ENCODE results near the gene UBXN1.
"Not testable (repeated sequence)": the region's sequence is repeated elsewhere in the genome, so short reads cannot be mapped to it uniquely, and the experiment has no call there.

UBXN1 gene

DNA sequence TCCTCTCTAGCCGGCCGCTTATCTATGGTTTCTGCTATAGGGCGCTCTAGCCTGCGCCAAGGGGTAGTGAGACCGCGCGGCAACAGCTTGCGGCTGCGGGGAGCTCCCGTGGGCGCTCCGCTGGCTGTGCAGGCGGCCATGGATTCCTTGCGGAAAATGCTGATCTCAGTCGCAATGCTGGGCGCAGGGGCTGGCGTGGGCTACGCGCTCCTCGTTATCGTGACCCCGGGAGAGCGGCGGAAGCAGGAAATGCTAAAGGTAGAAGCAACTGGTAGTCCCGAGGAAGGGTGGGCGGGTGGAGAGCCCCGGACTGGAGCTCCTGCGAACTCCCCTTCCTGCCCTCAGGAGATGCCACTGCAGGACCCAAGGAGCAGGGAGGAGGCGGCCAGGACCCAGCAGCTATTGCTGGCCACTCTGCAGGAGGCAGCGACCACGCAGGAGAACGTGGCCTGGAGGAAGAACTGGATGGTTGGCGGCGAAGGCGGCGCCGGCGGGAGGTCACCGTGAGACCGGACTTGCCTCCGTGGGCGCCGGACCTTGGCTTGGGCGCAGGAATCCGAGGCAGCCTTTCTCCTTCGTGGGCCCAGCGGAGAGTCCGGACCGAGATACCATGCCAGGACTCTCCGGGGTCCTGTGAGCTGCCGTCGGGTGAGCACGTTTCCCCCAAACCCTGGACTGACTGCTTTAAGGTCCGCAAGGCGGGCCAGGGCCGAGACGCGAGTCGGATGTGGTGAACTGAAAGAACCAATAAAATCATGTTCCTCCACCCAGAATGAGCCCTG lies 7.1 kb downstream of the UBXN1 start, which contains the start of the genes LBHD1 and UQCC3:
TSS of gene LBHD1 (minus strand) at position 660 of the 782 bp plus-strand sequence. CDS start 2,236 bp downstream, outside the sequence.
TSS of gene UQCC3 (plus strand) at position 66 of the 782 bp plus-strand sequence. CDS start at position 139, 73 bp downstream.
- DNase-seq (ENCODE audit: low spot score) = peak; percentile 76

DNA sequence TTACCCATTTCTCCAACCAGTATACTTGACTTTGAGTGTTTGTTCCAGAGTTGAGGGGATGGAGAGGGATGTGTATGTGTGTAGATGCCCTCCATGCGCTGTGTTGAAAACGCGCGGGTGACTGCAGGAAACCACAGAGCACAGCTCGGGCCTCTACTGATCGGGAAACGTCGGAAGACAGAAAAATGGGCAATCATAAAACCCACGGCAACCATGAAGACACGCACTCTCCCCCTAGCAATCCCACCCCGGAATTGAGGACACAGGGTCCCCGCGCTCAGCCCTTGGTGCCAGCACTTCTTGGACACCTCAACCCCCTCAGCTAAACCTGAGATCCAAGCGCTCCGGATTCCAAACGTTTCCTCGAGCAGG lies 7.7 kb downstream of the UBXN1 start:
- DNase-seq (ENCODE audit: low spot score) = no peak

DNA sequence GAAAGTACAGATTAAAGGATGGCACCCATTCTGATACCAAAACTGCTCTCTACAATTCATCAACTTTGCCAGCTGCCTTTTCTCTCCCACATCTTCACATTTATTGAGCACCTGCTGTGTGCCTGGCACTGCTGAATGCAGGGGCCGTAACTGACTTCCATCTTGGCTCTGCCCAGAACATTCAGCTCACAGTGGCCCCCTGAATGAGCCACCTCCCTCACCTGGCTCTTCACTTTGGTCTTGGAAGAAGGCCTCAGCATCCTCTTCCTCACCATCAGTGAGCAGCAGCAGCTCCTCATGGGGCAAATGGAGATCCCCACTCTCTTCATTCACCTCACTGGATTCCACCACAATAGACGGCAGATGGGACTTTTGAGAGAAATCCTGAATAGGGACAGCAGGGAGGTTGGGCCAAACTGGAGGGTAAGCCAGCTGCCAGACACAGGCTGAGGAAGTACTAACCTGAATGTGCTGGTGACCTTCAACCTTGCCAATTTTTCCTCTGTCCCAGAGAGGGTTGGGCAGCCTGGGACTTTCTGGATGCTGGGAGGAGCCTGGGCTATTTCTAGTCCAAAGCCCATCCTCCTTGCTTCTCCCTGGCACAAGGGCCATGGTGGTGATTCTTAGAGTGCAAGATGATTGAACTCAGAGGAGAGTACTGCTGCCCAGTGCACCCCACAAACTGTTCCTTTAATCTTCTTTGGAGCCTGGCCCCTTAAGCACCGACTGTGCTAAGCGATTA lies 9.3 kb downstream of the UBXN1 start:
- no peak for DNase-seq (ENCODE audit: low spot score)

DNA sequence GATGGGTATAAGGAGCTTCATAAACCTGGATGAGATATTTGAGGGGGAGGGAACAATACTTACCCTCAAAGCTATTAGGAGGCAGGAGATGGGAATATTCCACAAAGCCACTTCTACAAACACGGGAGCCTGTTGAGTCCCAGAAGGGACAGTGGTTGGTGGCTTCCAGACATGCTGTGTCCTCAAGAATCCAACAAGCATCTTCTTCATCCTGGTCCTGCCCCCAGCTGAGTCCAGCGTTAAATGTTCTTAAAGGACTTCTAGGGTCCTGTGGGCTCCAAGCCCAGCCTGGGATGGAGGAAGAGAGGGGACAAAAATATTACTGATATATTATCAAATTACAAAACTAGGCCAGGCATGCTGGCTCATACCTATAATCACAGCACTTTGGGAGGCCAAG lies 11.4 kb downstream of the UBXN1 start:
- no peak for DNase-seq (ENCODE audit: low spot score)

DNA sequence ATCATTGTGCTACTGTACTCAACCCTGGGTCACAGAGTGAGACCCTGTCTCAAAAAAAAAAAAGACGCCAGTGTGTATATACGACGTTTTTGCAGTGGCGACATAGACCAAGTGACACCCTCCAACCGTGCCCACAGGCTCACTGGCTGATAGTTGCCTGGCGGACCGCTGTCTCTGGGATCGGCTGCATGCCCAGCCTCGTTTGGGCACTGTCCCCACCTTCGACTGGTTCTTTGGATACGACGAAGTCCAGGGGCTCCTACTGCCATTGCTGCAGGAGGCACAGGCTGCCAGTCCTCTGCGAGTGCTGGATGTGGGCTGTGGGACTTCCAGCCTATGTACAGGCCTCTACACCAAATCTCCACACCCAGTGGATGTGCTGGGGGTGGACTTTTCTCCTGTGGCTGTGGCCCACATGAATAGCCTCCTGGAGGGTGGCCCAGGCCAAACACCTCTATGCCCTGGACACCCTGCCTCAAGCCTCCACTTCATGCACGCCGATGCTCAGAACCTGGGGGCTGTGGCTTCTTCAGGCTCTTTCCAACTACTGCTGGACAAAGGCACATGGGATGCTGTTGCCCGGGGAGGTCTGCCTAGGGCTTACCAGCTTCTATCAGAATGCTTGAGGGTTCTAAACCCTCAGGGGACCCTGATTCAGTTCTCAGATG lies 12.5 kb downstream of the UBXN1 start:
- no peak for DNase-seq (ENCODE audit: low spot score)

DNA sequence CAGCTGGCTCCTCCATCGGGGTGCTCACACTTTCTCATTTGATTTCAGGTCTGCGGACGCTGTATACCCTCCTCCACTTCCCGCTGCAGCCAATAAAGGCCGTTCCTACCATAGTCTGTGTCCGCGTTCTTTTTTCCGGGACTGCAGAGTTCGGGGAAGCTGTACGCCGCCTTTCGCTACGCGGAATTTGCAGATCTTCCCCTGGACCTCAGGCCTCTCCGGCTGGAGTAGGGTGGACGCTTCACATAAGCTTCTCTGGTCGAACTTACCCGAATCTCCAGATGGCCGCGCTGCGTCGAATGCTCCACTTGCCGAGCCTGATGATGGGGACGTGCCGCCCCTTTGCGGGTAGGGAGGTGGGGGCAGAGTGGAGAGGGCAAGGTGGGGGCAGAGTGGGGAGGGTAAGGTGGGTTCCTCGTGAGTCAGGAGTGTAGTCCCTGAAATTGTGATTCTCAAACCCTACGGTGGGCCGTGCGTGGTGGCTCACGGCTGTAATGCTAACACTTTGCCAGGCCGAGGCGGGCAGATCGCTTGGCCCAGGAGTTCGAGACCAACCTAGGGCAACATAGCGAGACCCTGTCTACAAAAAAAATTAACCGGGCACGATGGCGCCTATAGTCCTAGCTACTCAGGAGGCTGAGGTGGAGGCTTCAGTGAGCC lies 13.1 kb downstream of the UBXN1 start:
- peak; percentile 38 for DNase-seq (ENCODE audit: low spot score)

GRCh38 chr11:62665075-62665598 lies 13.7 kb downstream of the UBXN1 start, which contains the start of the genes C11orf98 and CSKMT:
Gene C11orf98 (minus strand): TSS chr11:62665210. CDS start chr11:62665169, 41 bp downstream.
Gene CSKMT (plus strand): TSS chr11:62665312. CDS start chr11:62665880, 568 bp downstream.
- DNase-seq (ENCODE audit: low spot score) = peak; percentile 97

GRCh38 chr11:62664405-62665074 lies 14.3 kb downstream of the UBXN1 start:
- peak; percentile 75 for DNase-seq (ENCODE audit: low spot score)

DNA sequence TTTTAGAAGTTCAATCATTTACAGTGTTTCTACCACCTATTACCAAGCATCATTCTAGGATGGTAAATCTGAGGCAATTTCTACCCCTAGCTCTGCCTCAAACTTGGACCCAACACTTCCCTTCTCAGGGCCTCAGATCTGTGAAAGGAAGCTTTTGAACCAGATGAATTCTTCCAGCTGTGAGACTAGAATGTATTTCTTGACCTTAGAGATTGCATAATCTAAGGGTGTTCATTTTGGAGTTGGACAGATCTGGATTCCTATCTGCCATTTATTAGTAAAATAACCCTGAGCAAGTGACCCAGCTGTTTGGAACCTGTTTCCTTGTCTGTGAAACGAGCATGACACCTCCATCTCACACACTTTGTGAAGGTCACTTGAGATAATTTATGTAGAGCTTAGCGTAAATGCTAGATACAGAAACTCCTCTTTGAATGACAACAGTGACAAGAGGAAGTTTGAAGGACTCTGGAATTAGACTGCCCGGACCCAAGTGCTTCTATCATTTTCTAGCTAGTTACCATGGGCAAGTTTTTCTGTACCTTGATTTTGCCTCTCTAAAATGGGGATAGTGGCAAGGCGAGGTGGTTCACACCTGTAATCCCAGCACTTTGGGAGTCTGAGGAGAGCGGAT lies 22.0 kb downstream of the UBXN1 start:
- no peak for DNase-seq (ENCODE audit: low spot score)

- DNase-seq (ENCODE audit: low spot score) = no peak
These were observed 24.6 kb downstream of the UBXN1 start for GRCh38 chr11:62654297-62654696.

DNA sequence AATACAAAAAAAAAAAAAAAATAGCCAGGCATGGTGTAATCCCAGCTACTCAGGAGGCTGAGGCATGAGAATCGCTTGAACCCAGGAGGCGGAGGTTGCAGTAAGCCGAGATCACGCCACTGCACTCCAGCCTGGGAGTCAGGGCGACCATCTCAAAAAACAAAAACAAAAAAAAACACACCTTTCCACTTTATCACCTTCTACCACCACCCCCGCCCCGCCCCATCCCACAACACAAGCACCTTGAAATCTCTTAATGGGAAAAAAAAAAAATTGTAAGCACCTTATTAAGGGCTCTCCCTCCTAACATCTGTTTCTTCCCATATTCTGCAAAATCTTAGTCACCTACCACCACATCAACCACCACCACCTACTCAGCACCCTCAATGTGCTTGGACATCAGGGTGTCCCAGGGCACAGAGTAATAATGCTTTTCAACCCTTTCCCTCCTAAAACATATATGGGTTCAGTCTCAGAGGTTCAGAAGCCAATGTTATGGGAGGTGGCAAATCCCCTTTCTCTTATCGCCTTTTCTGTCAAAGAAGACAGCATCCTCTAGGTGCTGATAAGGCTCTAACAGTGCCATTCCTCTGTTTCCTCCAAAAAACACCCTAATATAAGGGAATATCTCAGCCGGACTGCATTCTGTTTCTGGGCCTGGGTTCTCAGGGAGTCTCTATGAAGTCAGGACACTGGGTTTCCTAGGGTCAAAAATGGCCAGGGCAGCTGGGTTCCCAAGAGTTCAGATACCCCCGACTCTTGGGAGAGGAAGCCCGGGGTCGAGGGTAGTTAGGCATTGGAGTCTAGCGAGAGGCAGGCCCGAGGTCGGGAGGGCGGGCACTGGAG lies 26.5 kb downstream of the UBXN1 start:
- DNase-seq (ENCODE audit: low spot score) = no peak

DNA sequence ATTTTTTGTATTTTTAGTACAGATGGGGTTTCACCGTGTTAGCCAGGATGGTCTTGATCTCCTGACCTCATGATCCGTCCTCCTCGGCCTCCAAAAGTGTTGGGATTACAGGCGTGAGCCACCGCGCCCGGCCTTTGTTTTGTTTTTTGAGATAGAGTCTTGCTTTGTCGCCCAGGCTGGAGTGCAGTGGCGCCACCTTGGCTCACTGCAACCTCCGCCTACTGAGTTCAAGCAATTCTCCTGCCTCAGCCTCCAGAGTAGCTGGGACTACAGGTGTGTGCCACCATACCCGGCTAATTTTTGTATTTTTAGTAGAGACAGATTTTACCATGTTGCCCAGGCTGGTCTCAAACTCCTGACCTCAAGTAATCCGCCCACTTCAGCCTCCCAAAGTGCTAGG lies 28.6 kb downstream of the UBXN1 start:
- not testable (repeated sequence) for DNase-seq (ENCODE audit: low spot score)

GRCh38 chr11:62649486-62649885 lies 29.4 kb downstream of the UBXN1 start:
- no peak for DNase-seq (ENCODE audit: low spot score)

DNA sequence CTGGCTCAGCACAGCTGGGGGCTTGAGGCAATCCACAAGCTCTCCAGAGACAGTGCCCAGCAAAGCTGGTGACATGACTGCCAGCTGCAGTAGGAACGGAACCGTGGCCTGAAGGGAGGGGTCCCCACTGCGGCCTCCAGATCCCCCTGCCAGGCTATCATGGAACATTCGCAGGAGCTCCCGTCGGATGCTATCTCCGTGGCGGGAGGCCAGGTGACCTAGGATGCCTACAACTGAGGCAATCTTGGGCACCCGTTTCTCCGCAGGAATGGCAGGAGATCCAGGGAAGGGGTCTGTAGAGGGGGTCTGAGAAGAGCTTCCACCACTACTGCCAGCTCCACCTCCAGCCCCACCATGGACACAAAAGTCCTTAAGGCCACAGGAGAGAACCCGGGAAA lies 29.9 kb downstream of the UBXN1 start:
- DNase-seq (ENCODE audit: low spot score) = no peak

DNA sequence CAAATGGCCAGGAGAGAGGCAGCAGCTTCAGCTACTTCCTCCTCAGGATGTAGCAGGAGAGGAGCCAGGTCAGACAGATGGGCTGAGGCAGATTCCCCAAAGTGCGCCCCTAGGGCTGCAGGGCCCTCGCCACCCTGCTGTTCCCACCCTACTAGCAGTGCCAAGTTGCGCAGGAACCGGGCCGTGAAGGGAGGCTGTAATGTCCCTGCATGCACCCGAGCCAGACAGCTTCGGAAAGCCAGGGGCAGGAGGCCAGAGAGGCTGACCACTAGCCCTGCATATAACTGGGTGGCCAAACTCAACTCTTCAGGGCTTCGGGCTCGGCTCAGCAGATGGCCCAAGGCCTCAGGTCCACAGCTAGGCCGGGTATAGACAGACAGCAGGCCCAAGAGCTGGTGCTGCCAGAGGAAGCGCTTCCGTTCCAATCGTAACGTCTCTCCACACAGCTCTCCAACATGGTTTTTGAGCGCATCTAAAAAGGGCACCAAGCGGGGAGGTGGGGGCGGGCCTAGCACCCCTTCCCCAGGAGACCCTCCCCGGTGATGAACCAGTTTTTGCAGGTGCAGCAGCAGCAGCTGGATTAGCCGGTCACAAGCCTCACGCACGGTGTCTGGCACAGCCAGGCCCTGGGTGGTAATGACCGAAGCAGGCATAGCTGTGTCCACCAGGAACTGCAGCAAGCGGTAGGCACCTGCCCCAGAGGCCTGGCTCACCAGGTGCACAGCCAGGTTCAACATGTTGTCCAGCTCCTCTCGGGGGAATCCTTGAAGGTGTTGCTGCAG lies 30.5 kb downstream of the UBXN1 start:
- no peak for DNase-seq (ENCODE audit: low spot score)

GRCh38 chr11:62647609-62648005 lies 31.3 kb downstream of the UBXN1 start:
- DNase-seq (ENCODE audit: low spot score) = no peak

GRCh38 chr11:62646825-62647608 lies 31.9 kb downstream of the UBXN1 start:
- no peak for DNase-seq (ENCODE audit: low spot score)
